H9 (cell line): ENCODE data around the gene TAOK2. TPM values are rescaled to one million over a fixed set of nuclear protein-coding genes. Genes with fewer than 3 reads are reported as not detected.

Source experiments
- DNase-seq: peaks from one replicate; pipeline ENCODE4 v3.0.0-alpha.2; 2017
- H2AFZ ChIP-seq: one replicate; pipeline ENCODE4 v1.6.1; 2013; ENCODE audit warnings: mild to moderate bottlenecking, low read length, control low read depth, moderate library complexity
- H2AK5ac ChIP-seq: 2 replicates; pipeline ENCODE4 v1.6.1; 2013; ENCODE audit warnings: low read length, control low read depth, mixed read lengths; ENCODE audit not compliant: insufficient read length
- H2BK120ac ChIP-seq: one replicate; pipeline ENCODE4 v1.6.1; 2013; ENCODE audit warnings: low read depth, mild to moderate bottlenecking, low read length, control low read depth, inconsistent platforms; ENCODE audit not compliant: poor library complexity, severe bottlenecking
- H2BK12ac ChIP-seq: 2 replicates; pipeline ENCODE4 v1.6.1; 2013; ENCODE audit warnings: low read length, control low read depth, mixed read lengths, low read depth; ENCODE audit not compliant: insufficient read length
- H2BK15ac ChIP-seq: 2 replicates; pipeline ENCODE4 v1.6.1; 2013; ENCODE audit warnings: low read depth, low read length, control low read depth
- H2BK20ac ChIP-seq: one replicate; pipeline ENCODE4 v1.6.1; 2013; ENCODE audit warnings: low read depth, mild to moderate bottlenecking, low read length, control low read depth, inconsistent platforms; ENCODE audit not compliant: poor library complexity, severe bottlenecking
- H2BK5ac ChIP-seq: 2 replicates; pipeline ENCODE4 v1.6.1; 2013; ENCODE audit warnings: low read length, control low read depth, mixed read lengths; ENCODE audit not compliant: insufficient read length
- H3K14ac ChIP-seq: 2 replicates; pipeline ENCODE4 v1.6.1; 2013; ENCODE audit warnings: low read length, control low read depth; ENCODE audit not compliant: insufficient read depth
- H3K18ac ChIP-seq: 2 replicates; pipeline ENCODE4 v1.6.1; 2013; ENCODE audit warnings: low read depth, mild to moderate bottlenecking, mixed read lengths, low read length, control low read depth; ENCODE audit not compliant: insufficient read length
- H3K23ac ChIP-seq: 2 replicates; pipeline ENCODE4 v1.6.1; 2013; ENCODE audit warnings: low read length, control low read depth, mixed read lengths, low read depth; ENCODE audit not compliant: insufficient read length
- H3K23me2 ChIP-seq: 2 replicates; pipeline ENCODE4 v1.6.1; 2013; ENCODE audit warnings: low read depth, mild to moderate bottlenecking, mixed read lengths, low read length, control low read depth; ENCODE audit not compliant: insufficient read length, poor library complexity, severe bottlenecking
- H3K27ac ChIP-seq: 2 replicates; pipeline ENCODE4 v1.5.1; 2013; ENCODE audit warnings: low read length, control low read depth, mixed read lengths, low read depth; ENCODE audit not compliant: insufficient read length
- H3K27me3 ChIP-seq: 2 replicates; pipeline ENCODE4 v1.6.1; 2013; ENCODE audit warnings: low read length, control low read depth, inconsistent platforms; ENCODE audit not compliant: insufficient read depth
- H3K4ac ChIP-seq: 2 replicates; pipeline ENCODE4 v1.6.1; 2013; ENCODE audit warnings: low read depth, mild to moderate bottlenecking, control low read depth, inconsistent platforms, low read length, moderate library complexity
- H3K4me1 ChIP-seq: 2 replicates; pipeline ENCODE4 v1.6.1; 2013; ENCODE audit warnings: low read length, control low read depth, inconsistent platforms; ENCODE audit not compliant: insufficient read depth
- H3K4me2 ChIP-seq: 2 replicates; pipeline ENCODE4 v1.6.1; 2013; ENCODE audit warnings: low read length, control low read depth, mixed read lengths; ENCODE audit not compliant: insufficient read length, insufficient read depth
- H3K56ac ChIP-seq: 2 replicates; pipeline ENCODE4 v1.6.1; 2013; ENCODE audit warnings: low read depth, mild to moderate bottlenecking, mixed read lengths, low read length, control low read depth; ENCODE audit not compliant: insufficient read length
- H3K79me1 ChIP-seq: 2 replicates; pipeline ENCODE4 v1.6.1; 2013; ENCODE audit warnings: low read depth, mild to moderate bottlenecking, moderate library complexity, low read length, control low read depth, inconsistent platforms; ENCODE audit not compliant: insufficient read depth, poor library complexity, severe bottlenecking
- H3K79me2 ChIP-seq: 2 replicates; pipeline ENCODE4 v1.6.1; 2013; ENCODE audit warnings: low read length, control low read depth, inconsistent platforms; ENCODE audit not compliant: insufficient read depth
- H3K9ac ChIP-seq: 2 replicates; pipeline ENCODE4 v1.6.1; 2013; ENCODE audit warnings: low read length, control low read depth, mixed read lengths; ENCODE audit not compliant: insufficient read length; ENCODE audit errors: extremely low read depth
- H3K9me3 ChIP-seq: one replicate; pipeline ENCODE4 v1.6.1; 2013; ENCODE audit warnings: low read depth, low read length, inconsistent platforms; ENCODE audit not compliant: control insufficient read depth
- H3T11ph ChIP-seq: one replicate; pipeline ENCODE4 v1.6.1; 2013; ENCODE audit warnings: mild to moderate bottlenecking, low read length, control low read depth, inconsistent platforms
- H4K20me1 ChIP-seq: one replicate; pipeline ENCODE4 v1.6.1; 2013; ENCODE audit not compliant: control insufficient read depth, insufficient read length, insufficient read depth
- H4K5ac ChIP-seq: 2 replicates; pipeline ENCODE4 v1.6.1; 2013; ENCODE audit warnings: low read depth, mild to moderate bottlenecking, mixed read lengths, low read length, control low read depth; ENCODE audit not compliant: insufficient read length
- H4K8ac ChIP-seq: replicated peaks from 2 replicates; pipeline ENCODE4 v1.6.1; 2013; ENCODE audit warnings: low read length, control low read depth, mixed read lengths, low read depth; ENCODE audit not compliant: insufficient read length
- H4K91ac ChIP-seq: 2 replicates; pipeline ENCODE4 v1.6.1; 2013; ENCODE audit warnings: low read depth, mild to moderate bottlenecking, moderate library complexity, mixed read lengths, low read length, control low read depth; ENCODE audit not compliant: insufficient read length
- H3K27ac Mint-ChIP-seq, 3 experiments: 2 replicates in 2 of 3; 3 replicates in 1 of 3; pipeline ENCODE4 v1.8.0; 2020 to 2021; ENCODE audit warnings: mixed read lengths in 3 of 3, mild to moderate bottlenecking in 1 of 3, moderate library complexity in 1 of 3
- H3K27me3 Mint-ChIP-seq: 2 replicates; pipeline ENCODE4 v1.8.0; 2021; ENCODE audit warnings: low read depth, mild to moderate bottlenecking, moderate library complexity, mixed read lengths
- H3K36me3 Mint-ChIP-seq, 3 experiments: 2 replicates in 2 of 3; 3 replicates in 1 of 3; pipeline ENCODE4 v1.8.0; 2020 to 2021; ENCODE audit warnings: low read depth in 3 of 3, mixed read lengths in 3 of 3; ENCODE audit not compliant: insufficient read depth in 1 of 3
- H3K4me1 Mint-ChIP-seq, 2 experiments: 2 replicates each; pipeline ENCODE4 v1.8.0; 2020; ENCODE audit warnings: mixed read lengths in 2 of 2
- H3K4me3 Mint-ChIP-seq, 2 experiments: 2 replicates in 1 of 2; 3 replicates in 1 of 2; pipeline ENCODE4 v1.8.0; 2020 to 2021; ENCODE audit warnings: mild to moderate bottlenecking in 2 of 2, mixed read lengths in 2 of 2, moderate library complexity in 1 of 2
- H3K9me3 Mint-ChIP-seq, 2 experiments: 2 replicates in 1 of 2; 3 replicates in 1 of 2; pipeline ENCODE4 v1.8.0; 2020; ENCODE audit warnings: mild to moderate bottlenecking in 2 of 2, mixed read lengths in 2 of 2, moderate library complexity in 1 of 2
- CTCF ChIP-seq: fragments of 200-600 bp; sonication (generic); conservative IDR thresholded peaks from 3 replicates; pipeline ENCODE4 v1.8.0; 2021; ENCODE audit warnings: antibody characterized with exemption, mild to moderate bottlenecking
- WGBS: extraction: QIAGEN DNeasy Blood & Tissue Kit; methylation state at CpG from one replicate; pipeline ENCODE4 v1.1.7; 2013; ENCODE audit warnings: missing lambda C conversion rate, low lambda C conversion rate, mixed read lengths; ENCODE audit not compliant: insufficient read length; ENCODE audit errors: extremely low coverage; 5-methylcytosine and 5-hydroxymethylcytosine counted together
- total RNA-seq: library from RNA; stranded (reverse); gene quantifications from 2 replicates; pipeline ENCODE4 v1.2.1, GENCODE V29; 2021

TAOK2 gene
- total RNA-seq, 1 experiment from 2014 or later, result 43.9 TPM

DNA sequence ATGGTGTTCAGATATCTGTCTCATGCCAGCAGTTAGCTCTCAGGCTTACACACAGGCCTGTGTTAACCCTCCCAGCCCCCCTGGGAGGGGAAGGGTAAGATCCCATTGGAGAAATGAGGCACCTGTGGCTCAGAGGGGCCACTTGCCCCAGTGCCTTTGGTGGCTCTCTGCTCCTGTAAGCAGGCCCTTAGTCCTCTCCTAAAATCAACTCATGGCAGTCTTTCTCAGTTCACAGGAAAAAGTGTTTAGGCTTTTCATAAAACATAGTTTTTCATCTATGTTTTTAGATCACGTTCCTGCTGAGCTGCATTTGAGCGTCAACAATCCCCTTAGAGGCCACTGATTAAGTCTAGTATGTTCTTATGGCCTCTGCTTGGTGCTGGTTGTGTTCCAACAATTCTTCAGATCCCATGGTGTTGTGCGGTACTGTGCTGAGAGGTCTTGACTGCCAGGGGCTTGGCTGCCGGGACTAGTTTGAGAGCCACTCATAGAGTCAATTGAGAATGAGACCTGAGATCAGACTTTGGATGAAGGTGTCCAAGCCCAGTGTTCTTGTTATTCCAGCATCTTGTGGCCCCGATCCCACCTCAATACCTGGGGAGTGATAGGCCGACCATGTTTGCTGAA is 10.6 kb downstream of the TAOK2 start:
- no peak overlapping the region for H3T11ph ChIP-seq
- no peak overlapping the region for H4K5ac ChIP-seq
- H3K79me2 ChIP-seq, result no peaks in the 10 kb centered on the region
- no peak for DNase-seq
- H2AK5ac ChIP-seq, result no peak overlapping the region
- no peaks in the 10 kb centered on the region for H4K20me1 ChIP-seq
- no peak overlapping the region for H3K14ac ChIP-seq
- Mint-ChIP-seq H3K27ac (no peak overlapping the region), H3K36me3 (peaks cover 53 to 87% (median 80%) of the 10 kb centered on the region in 3 experiments), H3K4me3 (no peak overlapping the region), H3K4me1 (no peaks in the 10 kb centered on the region), H3K27me3 (no peaks in the 10 kb centered on the region), H3K9me3 (no peaks in the 10 kb centered on the region)
- H3K9ac ChIP-seq, result no peak overlapping the region
- H3K79me1 ChIP-seq, result no peaks in the 10 kb centered on the region
- H3K4ac ChIP-seq, result no peak overlapping the region
- H3K56ac ChIP-seq, result no peak overlapping the region
- no peaks in the 10 kb centered on the region for H3K23me2 ChIP-seq
- no peak overlapping the region for H3K27ac ChIP-seq
- H3K18ac ChIP-seq, result no peak overlapping the region
- H2BK5ac ChIP-seq, result no peak overlapping the region
- H4K8ac ChIP-seq, result no peak overlapping the region
- H3K9me3 ChIP-seq, result no peaks in the 10 kb centered on the region
- H3K27me3 ChIP-seq, result no peaks in the 10 kb centered on the region
- no peak overlapping the region for H2BK20ac ChIP-seq
- no peak for TF ChIP-seq CTCF
- H3K4me1 ChIP-seq, result no peaks in the 10 kb centered on the region
- H2BK15ac ChIP-seq, result no peak overlapping the region
- no peak overlapping the region for H4K91ac ChIP-seq
- no peak overlapping the region for H2BK12ac ChIP-seq
- H2AFZ ChIP-seq, result no peak overlapping the region
- no peak overlapping the region for H2BK120ac ChIP-seq
- no peak overlapping the region for H3K4me2 ChIP-seq
- WGBS, result no CpG with 5 or more reads among the region's 6 CpGs
- no peak overlapping the region for H3K23ac ChIP-seq
